SK-N-SH treated with all-trans-retinoic acid at 6 μM for 48 hours (cell line): Measurements from ENCODE around the gene ATL1.
A peak's percentile ranks its signal among the peaks of the same experiment; 100 is the strongest.

Source experiments
- ATAC-seq: fragments of 200-7000 bp; cut with Tn5 transposase; 3 replicates; pipeline ENCODE4 v1.9.1; 2020; ENCODE audit warnings: mild to moderate bottlenecking, moderate library complexity
- BACH2 ChIP-seq: fragments of 250-450 bp; sonication (Bioruptor Pico); IDR thresholded peaks from 2 replicates; pipeline ENCODE4 v1.9.0; 2021; ENCODE audit warnings: mild to moderate bottlenecking, borderline replicate concordance
- CREB5 ChIP-seq: fragments of 250-450 bp; sonication (Bioruptor Pico); IDR thresholded peaks from 2 replicates; pipeline ENCODE4 v1.5.1; 2020; ENCODE audit warnings: low read depth, mild to moderate bottlenecking, moderate library complexity
- CSDC2 ChIP-seq: fragments of 250-450 bp; sonication (Bioruptor Pico); IDR thresholded peaks from 2 replicates; pipeline ENCODE4 v1.5.0; 2020; ENCODE audit warnings: mild to moderate bottlenecking, moderate library complexity
- ISL1 ChIP-seq: fragments of 250-450 bp; sonication (Bioruptor Pico); IDR thresholded peaks from 2 replicates; pipeline ENCODE4 v2.1.2; 2022; ENCODE audit warnings: mild to moderate bottlenecking, moderate library complexity
- OSR1 ChIP-seq: fragments of 250-450 bp; sonication (Bioruptor Pico); IDR thresholded peaks from 2 replicates; pipeline ENCODE4 v1.8.0; 2022; ENCODE audit warnings: moderate library complexity, mild to moderate bottlenecking, inconsistent platforms
- PATZ1 ChIP-seq: fragments of 250-450 bp; sonication (Bioruptor Pico); IDR thresholded peaks from 2 replicates; pipeline ENCODE4 v1.8.0; 2020; ENCODE audit warnings: mild to moderate bottlenecking, moderate library complexity, borderline replicate concordance
- POU6F1 ChIP-seq: fragments of 250-450 bp; sonication (Bioruptor Pico); IDR thresholded peaks from 2 replicates; pipeline ENCODE4 v1.8.0; 2021; ENCODE audit warnings: low read depth, mild to moderate bottlenecking, moderate library complexity, borderline replicate concordance
- PPARA ChIP-seq: fragments of 250-450 bp; sonication (Bioruptor Pico); IDR thresholded peaks from 2 replicates; pipeline ENCODE4 v1.5.0; 2020; ENCODE audit warnings: mild to moderate bottlenecking, borderline replicate concordance
- RARB ChIP-seq: fragments of 250-450 bp; sonication (Bioruptor Pico); IDR thresholded peaks from 2 replicates; pipeline ENCODE4 v1.8.0; 2021; ENCODE audit warnings: mild to moderate bottlenecking, moderate library complexity
- SNAI2 ChIP-seq: fragments of 250-450 bp; sonication (Bioruptor Pico); IDR thresholded peaks from 2 replicates; pipeline ENCODE4 v1.5.0; 2020; ENCODE audit warnings: mild to moderate bottlenecking, moderate library complexity
- TCF4 ChIP-seq: fragments of 250-450 bp; sonication (Bioruptor Pico); IDR thresholded peaks from 2 replicates; pipeline ENCODE4 v1.8.0; 2021; ENCODE audit warnings: mild to moderate bottlenecking, moderate library complexity, borderline replicate concordance
- ZFP3 ChIP-seq: fragments of 250-450 bp; sonication (Bioruptor Pico); IDR thresholded peaks from 2 replicates; pipeline ENCODE4 v1.5.0; 2020; ENCODE audit warnings: mild to moderate bottlenecking, moderate library complexity
- ZNF70 ChIP-seq: fragments of 450-650 bp; formaldehyde crosslinking; IDR thresholded peaks from 2 replicates; pipeline ENCODE4 v1.5.0; 2020; ENCODE audit warnings: mild to moderate bottlenecking, moderate library complexity
- ZNF8 ChIP-seq: fragments of 450-650 bp; formaldehyde crosslinking; IDR thresholded peaks from 2 replicates; pipeline ENCODE4 v1.5.0; 2020; ENCODE audit warnings: mild to moderate bottlenecking, moderate library complexity
- TF ChIP-seq, protein P1 (sequence below): fragments of 250-450 bp; sonication (Bioruptor Pico); IDR thresholded peaks from 2 replicates; pipeline ENCODE4 v1.5.1; 2021; ENCODE audit warnings: mild to moderate bottlenecking, moderate library complexity

Gene ATL1

GRCh38 chr14:50520947-50521815 lies 38.8 kb upstream of the ATL1 start:
- TF ChIP-seq OSR1 (CRISPR knock-in tag): no peak
- TF ChIP-seq RARB (CRISPR knock-in tag): no peak
- TF ChIP-seq PATZ1 (CRISPR knock-in tag): peak; percentile 98; the same call in 1 of the 2 replicates
- TF ChIP-seq CREB5 (CRISPR knock-in tag): peak; percentile 75
- no peak for TF ChIP-seq ZFP3
- TF ChIP-seq, protein P1, sequence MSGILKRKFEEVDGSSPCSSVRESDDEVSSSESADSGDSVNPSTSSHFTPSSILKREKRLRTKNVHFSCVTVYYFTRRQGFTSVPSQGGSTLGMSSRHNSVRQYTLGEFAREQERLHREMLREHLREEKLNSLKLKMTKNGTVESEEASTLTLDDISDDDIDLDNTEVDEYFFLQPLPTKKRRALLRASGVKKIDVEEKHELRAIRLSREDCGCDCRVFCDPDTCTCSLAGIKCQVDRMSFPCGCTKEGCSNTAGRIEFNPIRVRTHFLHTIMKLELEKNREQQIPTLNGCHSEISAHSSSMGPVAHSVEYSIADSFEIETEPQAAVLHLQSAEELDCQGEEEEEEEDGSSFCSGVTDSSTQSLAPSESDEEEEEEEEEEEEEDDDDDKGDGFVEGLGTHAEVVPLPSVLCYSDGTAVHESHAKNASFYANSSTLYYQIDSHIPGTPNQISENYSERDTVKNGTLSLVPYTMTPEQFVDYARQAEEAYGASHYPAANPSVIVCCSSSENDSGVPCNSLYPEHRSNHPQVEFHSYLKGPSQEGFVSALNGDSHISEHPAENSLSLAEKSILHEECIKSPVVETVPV (CRISPR knock-in tag): no peak
- TF ChIP-seq PPARA (CRISPR knock-in tag): no peak
- TF ChIP-seq ISL1 (CRISPR knock-in tag): peak; percentile 57
- peak; percentile 80 for ATAC-seq

DNA sequence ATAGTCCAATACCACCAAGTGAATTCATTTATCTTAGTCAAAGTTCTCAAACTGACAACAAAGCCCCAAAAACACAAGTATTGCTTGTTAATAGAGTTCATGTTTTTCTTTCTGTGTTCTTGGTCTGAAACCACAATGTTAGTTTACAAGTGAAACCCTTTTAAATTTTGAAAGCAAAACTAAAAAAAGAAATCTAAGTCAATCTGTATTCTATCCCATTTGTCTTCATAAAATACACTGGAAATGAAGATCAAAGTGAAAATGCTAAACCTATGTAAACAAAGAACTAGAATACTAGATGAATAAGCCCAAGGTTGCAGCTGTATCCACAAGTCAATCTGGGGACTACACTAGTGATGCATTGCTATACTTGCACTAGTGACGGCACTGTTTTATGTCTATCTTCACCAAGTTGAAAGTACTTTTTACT lies 38.0 kb upstream of the ATL1 start:
- peak; percentile 31 for ATAC-seq
- TF ChIP-seq ISL1 (CRISPR knock-in tag): no peak
- TF ChIP-seq SNAI2 (CRISPR knock-in tag): no peak

DNA sequence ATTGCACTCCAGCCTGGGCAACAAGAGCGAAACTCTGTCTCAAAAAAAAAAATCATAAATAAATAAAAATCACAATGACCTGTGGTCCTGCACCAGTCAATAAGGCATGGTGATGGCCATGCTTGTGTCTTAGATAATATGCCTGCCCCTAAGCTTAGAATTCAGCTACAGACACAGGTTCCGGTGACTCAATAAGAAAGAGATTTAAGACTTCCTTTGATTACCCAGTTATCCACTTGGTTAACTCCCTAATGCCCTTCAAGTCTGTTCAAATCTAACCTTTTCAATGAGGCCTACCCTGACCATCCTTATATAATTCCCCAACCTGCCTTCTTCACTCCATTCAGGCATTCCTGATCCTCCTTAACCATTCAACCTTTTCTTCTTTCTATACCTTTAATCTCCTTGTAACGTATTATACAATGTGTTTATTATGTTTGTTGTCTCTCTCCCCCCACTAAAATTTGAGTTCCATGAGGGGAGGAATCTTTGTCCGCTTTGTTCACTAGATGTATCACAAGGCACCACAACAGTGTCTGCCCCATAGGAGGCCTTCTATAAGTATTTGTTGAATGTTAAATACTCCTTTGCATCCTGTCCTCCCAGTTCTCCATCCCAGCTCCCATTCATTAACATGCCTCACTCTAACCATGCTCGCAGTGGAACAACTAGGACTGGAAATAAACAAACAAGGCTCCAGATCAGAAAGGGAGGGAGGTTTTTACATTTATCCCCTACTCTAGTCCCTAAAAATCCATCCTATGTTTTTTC lies 36.5 kb upstream of the ATL1 start:
- ATAC-seq: no peak
- TF ChIP-seq CSDC2 (no peak), RARB (CRISPR knock-in tag) (no peak), PATZ1 (CRISPR knock-in tag) (no peak), CREB5 (CRISPR knock-in tag) (no peak), BACH2 (CRISPR knock-in tag) (no peak), ISL1 (CRISPR knock-in tag) (no peak), POU6F1 (CRISPR knock-in tag) (no peak), ZNF8 (CRISPR knock-in tag) (no peak), OSR1 (CRISPR knock-in tag) (no peak), TCF4 (CRISPR knock-in tag) (no peak), PPARA (CRISPR knock-in tag) (no peak), ZNF70 (CRISPR knock-in tag) (no peak)
- TF ChIP-seq, protein P1 (CRISPR knock-in tag): no peak
